Body of pancreas (tissue), 4 donors: ENCODE data around the gene PRDM15.

Experiments
- CTCF ChIP-seq, 7 experiments: fragments of 450-650 bp in 4 of 7; fragments of 200-600 bp in 3 of 7; sonication (generic) in 3 of 7; IDR thresholded peaks; one replicate each; pipeline ENCODE4 v1.5.1; 2016 to 2019; ENCODE audit warnings: antibody characterized with exemption in 7 of 7
- POLR2A ChIP-seq, 3 donors: fragments of 450-650 bp; IDR thresholded peaks; one replicate each; pipeline ENCODE4 v1.6.1; 2016; ENCODE audit warnings: antibody characterized with exemption in 3 of 3, mild to moderate bottlenecking in 2 of 3

GRCh38 chr21:41868062-41868710, 11.0 kb downstream of the PRDM15 start:
- TF ChIP-seq POLR2A (IDR thresholded peaks at IDR 0.05) (no peak), CTCF (IDR thresholded peaks at IDR 0.05) (no peak)
